WTC11 (cell line): Measurements from ENCODE around the gene SBK3.

Source experiments
- CTCF ChIP-seq: fragments of 200-600 bp; IDR thresholded peaks from 2 replicates; pipeline ENCODE4 v1.8.0; 2022; ENCODE audit warnings: antibody characterized with exemption
- EMX1 ChIP-seq: fragments of 250-450 bp; sonication (Bioruptor Pico); IDR thresholded peaks from 2 replicates; pipeline ENCODE4 v1.8.0; 2021; ENCODE audit warnings: mild to moderate bottlenecking
- FOXK1 ChIP-seq: sonication (generic); formaldehyde crosslinking; IDR thresholded peaks from 2 replicates; pipeline ENCODE4 v1.8.0; 2022; ENCODE audit warnings: mild to moderate bottlenecking, moderate library complexity, missing genetic modification reagents
- JUN ChIP-seq: sonication (generic); formaldehyde crosslinking; IDR thresholded peaks from 2 replicates; pipeline ENCODE4 v1.8.0; 2023; ENCODE audit warnings: mild to moderate bottlenecking, missing genetic modification reagents
- MLX ChIP-seq: sonication (generic); formaldehyde crosslinking; IDR thresholded peaks from 2 replicates; pipeline ENCODE4 v1.8.1; 2023; ENCODE audit warnings: mild to moderate bottlenecking, missing genetic modification reagents, moderate library complexity
- NFYB ChIP-seq: sonication (generic); formaldehyde crosslinking; conservative IDR thresholded peaks from 2 replicates; pipeline ENCODE4 v1.8.0; 2022; ENCODE audit warnings: low read depth, missing genetic modification reagents
- NR3C1 ChIP-seq: sonication (generic); formaldehyde crosslinking; conservative IDR thresholded peaks from 2 replicates; pipeline ENCODE4 v1.8.1; 2023; ENCODE audit warnings: low read depth, mild to moderate bottlenecking, missing genetic modification reagents
- SP1 ChIP-seq: sonication (generic); formaldehyde crosslinking; conservative IDR thresholded peaks from 2 replicates; pipeline ENCODE4 v1.8.1; 2022; ENCODE audit warnings: missing genetic modification reagents
- ZNF416 ChIP-seq: fragments of 250-450 bp; sonication (Bioruptor Pico); IDR thresholded peaks from 2 replicates; pipeline ENCODE4 v1.9.0; 2021; ENCODE audit warnings: mild to moderate bottlenecking, inconsistent platforms
- TF ChIP-seq, protein P1 (sequence below): sonication (generic); formaldehyde crosslinking; IDR thresholded peaks from 2 replicates; pipeline ENCODE4 v1.8.1; 2022; ENCODE audit warnings: low read depth, missing genetic modification reagents, borderline replicate concordance
- TF ChIP-seq, protein P2 (sequence below): sonication (generic); formaldehyde crosslinking; IDR thresholded peaks from 2 replicates; pipeline ENCODE4 v1.8.0; 2022; ENCODE audit warnings: missing genetic modification reagents
- TF ChIP-seq, protein P3 (sequence below): sonication (generic); formaldehyde crosslinking; IDR thresholded peaks from 2 replicates; pipeline ENCODE4 v1.8.1; 2022; ENCODE audit warnings: missing genetic modification reagents, borderline replicate concordance
- TF ChIP-seq, protein P4 (sequence below): sonication (generic); formaldehyde crosslinking; IDR thresholded peaks from 2 replicates; pipeline ENCODE4 v1.8.1; 2022; ENCODE audit warnings: mild to moderate bottlenecking, missing genetic modification reagents, moderate library complexity, borderline replicate concordance

DNA sequence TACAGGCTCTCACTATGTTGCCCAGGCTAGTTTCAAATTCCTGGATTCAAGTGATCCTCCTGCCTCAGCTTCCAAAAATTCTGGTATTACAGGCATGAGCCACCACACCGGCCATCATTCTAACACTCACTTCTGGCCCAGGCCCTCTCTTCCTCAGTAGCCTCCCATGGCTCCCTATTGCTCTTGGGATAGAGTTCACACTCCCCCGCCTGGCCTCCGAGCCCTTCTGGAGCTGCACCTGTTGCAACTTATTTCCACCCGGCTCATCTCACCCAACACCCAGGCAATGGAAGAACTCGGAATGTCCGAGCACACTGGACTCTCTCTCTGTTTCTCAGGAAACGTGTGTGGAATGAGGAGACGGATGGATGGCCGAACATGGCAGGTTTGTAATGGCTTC is 9.0 kb upstream of the SBK3 start:
- TF ChIP-seq CTCF (no peak), MLX (CRISPR knock-in tag) (no peak), NFYB (CRISPR knock-in tag) (no peak), FOXK1 (CRISPR knock-in tag) (no peak), NR3C1 (CRISPR knock-in tag) (no peak), JUN (CRISPR knock-in tag) (no peak), ZNF416 (CRISPR knock-in tag) (no peak), EMX1 (CRISPR knock-in tag) (no peak), SP1 (CRISPR knock-in tag) (no peak)
- TF ChIP-seq, protein P1, sequence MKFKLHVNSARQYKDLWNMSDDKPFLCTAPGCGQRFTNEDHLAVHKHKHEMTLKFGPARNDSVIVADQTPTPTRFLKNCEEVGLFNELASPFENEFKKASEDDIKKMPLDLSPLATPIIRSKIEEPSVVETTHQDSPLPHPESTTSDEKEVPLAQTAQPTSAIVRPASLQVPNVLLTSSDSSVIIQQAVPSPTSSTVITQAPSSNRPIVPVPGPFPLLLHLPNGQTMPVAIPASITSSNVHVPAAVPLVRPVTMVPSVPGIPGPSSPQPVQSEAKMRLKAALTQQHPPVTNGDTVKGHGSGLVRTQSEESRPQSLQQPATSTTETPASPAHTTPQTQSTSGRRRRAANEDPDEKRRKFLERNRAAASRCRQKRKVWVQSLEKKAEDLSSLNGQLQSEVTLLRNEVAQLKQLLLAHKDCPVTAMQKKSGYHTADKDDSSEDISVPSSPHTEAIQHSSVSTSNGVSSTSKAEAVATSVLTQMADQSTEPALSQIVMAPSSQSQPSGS (CRISPR knock-in tag): no peak
- TF ChIP-seq, protein P2, sequence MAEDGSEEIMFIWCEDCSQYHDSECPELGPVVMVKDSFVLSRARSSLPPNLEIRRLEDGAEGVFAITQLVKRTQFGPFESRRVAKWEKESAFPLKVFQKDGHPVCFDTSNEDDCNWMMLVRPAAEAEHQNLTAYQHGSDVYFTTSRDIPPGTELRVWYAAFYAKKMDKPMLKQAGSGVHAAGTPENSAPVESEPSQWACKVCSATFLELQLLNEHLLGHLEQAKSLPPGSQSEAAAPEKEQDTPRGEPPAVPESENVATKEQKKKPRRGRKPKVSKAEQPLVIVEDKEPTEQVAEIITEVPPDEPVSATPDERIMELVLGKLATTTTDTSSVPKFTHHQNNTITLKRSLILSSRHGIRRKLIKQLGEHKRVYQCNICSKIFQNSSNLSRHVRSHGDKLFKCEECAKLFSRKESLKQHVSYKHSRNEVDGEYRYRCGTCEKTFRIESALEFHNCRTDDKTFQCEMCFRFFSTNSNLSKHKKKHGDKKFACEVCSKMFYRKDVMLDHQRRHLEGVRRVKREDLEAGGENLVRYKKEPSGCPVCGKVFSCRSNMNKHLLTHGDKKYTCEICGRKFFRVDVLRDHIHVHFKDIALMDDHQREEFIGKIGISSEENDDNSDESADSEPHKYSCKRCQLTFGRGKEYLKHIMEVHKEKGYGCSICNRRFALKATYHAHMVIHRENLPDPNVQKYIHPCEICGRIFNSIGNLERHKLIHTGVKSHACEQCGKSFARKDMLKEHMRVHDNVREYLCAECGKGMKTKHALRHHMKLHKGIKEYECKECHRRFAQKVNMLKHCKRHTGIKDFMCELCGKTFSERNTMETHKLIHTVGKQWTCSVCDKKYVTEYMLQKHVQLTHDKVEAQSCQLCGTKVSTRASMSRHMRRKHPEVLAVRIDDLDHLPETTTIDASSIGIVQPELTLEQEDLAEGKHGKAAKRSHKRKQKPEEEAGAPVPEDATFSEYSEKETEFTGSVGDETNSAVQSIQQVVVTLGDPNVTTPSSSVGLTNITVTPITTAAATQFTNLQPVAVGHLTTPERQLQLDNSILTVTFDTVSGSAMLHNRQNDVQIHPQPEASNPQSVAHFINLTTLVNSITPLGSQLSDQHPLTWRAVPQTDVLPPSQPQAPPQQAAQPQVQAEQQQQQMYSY: no peak
- TF ChIP-seq, protein P3, sequence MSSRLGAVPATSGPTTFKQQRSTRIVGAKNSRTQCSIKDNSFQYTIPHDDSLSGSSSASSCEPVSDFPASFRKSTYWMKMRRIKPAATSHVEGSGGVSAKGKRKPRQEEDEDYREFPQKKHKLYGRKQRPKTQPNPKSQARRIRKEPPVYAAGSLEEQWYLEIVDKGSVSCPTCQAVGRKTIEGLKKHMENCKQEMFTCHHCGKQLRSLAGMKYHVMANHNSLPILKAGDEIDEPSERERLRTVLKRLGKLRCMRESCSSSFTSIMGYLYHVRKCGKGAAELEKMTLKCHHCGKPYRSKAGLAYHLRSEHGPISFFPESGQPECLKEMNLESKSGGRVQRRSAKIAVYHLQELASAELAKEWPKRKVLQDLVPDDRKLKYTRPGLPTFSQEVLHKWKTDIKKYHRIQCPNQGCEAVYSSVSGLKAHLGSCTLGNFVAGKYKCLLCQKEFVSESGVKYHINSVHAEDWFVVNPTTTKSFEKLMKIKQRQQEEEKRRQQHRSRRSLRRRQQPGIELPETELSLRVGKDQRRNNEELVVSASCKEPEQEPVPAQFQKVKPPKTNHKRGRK: no peak
- TF ChIP-seq, protein P4, sequence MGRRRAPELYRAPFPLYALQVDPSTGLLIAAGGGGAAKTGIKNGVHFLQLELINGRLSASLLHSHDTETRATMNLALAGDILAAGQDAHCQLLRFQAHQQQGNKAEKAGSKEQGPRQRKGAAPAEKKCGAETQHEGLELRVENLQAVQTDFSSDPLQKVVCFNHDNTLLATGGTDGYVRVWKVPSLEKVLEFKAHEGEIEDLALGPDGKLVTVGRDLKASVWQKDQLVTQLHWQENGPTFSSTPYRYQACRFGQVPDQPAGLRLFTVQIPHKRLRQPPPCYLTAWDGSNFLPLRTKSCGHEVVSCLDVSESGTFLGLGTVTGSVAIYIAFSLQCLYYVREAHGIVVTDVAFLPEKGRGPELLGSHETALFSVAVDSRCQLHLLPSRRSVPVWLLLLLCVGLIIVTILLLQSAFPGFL (CRISPR knock-in tag): no peak
